ENCODE results near the gene TNRC6A.

DNA sequence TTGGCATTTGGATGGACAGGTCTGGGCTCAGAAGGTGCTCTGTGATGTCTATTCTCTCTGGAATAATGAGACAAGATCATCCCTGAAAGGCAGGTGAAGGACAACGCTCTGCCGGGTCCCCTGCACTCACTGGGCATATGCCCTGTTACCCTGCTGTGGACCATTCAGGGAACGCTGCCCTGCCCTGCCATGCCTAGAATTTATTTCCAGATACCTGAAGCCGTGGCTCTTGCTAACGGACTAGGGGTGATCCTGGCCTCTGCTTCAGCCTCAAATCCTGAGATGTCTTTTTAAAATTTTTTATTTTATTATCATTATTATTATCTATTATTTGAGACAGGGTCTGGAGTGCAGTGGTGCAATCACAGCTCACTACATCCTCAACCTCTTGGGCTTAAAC lies 120.2 kb downstream of the TNRC6A start:
- TF ChIP-seq ZNF311 (CRISPR knock-in tag; IDR thresholded peaks at IDR 0.05) (no peak), ZNF444 (CRISPR knock-in tag; IDR thresholded peaks at IDR 0.05) (no peak), YY1 (IDR thresholded peaks at IDR 0.05; ENCODE audit: borderline replicate concordance in 1 of 3, control insufficient read depth in 1 of 3, extremely low read depth in 1 of 3, insufficient read depth in 3 of 3, insufficient read length in 1 of 3, insufficient replicate concordance in 2 of 3, low read depth in 1 of 3, low read length in 2 of 3) (no peak)
